ENCODE results near the gene QKI. TPM values are rescaled to one million over a fixed set of nuclear protein-coding genes. Genes with fewer than 3 reads are reported as not detected.

QKI gene
- polyA plus RNA-seq, 1 donor (not counting 4 experiments of a cell fraction or from before 2014, with no cell fraction given): 53.3 TPM

GRCh38 chr6:163423696-163424095 lies 9.2 kb downstream of the QKI start:
- no peaks in the 10 kb centered on the region for H3K27me3 ChIP-seq (ENCODE audit: control insufficient read depth, extremely low read depth, insufficient read depth, low read length)
- H3K4me2 ChIP-seq (ENCODE audit: control insufficient read depth, extremely low read depth, insufficient read depth, low read depth, low read length): no peak overlapping the region
- H3K4me3 ChIP-seq (ENCODE audit: control insufficient read depth in 2 of 3, extremely low read depth in 1 of 3, insufficient read depth in 2 of 3, low read depth in 1 of 3, low read length in 3 of 3): no peak overlapping the region
- peaks cover 6% of the 10 kb centered on the region for H4K20me1 ChIP-seq (ENCODE audit: control insufficient read depth, extremely low read depth, insufficient read depth, low read length)
- no peak overlapping the region for H2AFZ ChIP-seq (ENCODE audit: control insufficient read depth, low read length)
- H3K9me1 ChIP-seq (ENCODE audit: control insufficient read depth, extremely low read depth, insufficient read depth, low read length): no peaks in the 10 kb centered on the region
- H3K36me3 ChIP-seq (ENCODE audit: control insufficient read depth in 2 of 2, extremely low read depth in 1 of 2, insufficient read depth in 2 of 2, low read length in 2 of 2): no peaks in the 10 kb centered on the region
- H3K27ac ChIP-seq (ENCODE audit: control insufficient read depth, insufficient read depth, low read length): no peak overlapping the region
- H3K4me1 ChIP-seq (ENCODE audit: control insufficient read depth, extremely low read depth, insufficient read depth, low read length): peaks cover 22% of the 10 kb centered on the region
- DNase-seq (ENCODE audit: low read depth, low spot score): no peak
- dilution Hi-C loops (cut with MboI; ENCODE audit: extremely low pct_ligation_motif_present, low sequenced_read_pairs): no loop called here
- FAIRE-seq: no peak
- no peak overlapping the region for H3K9ac ChIP-seq (ENCODE audit: control insufficient read depth, extremely low read depth, insufficient read depth, low read length)
- H3K79me2 ChIP-seq (ENCODE audit: control insufficient read depth, insufficient read depth, low read length): peaks cover 100% of the 10 kb centered on the region
- TF ChIP-seq, protein P1, sequence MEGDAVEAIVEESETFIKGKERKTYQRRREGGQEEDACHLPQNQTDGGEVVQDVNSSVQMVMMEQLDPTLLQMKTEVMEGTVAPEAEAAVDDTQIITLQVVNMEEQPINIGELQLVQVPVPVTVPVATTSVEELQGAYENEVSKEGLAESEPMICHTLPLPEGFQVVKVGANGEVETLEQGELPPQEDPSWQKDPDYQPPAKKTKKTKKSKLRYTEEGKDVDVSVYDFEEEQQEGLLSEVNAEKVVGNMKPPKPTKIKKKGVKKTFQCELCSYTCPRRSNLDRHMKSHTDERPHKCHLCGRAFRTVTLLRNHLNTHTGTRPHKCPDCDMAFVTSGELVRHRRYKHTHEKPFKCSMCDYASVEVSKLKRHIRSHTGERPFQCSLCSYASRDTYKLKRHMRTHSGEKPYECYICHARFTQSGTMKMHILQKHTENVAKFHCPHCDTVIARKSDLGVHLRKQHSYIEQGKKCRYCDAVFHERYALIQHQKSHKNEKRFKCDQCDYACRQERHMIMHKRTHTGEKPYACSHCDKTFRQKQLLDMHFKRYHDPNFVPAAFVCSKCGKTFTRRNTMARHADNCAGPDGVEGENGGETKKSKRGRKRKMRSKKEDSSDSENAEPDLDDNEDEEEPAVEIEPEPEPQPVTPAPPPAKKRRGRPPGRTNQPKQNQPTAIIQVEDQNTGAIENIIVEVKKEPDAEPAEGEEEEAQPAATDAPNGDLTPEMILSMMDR (optimal IDR thresholded peaks at IDR 0.05 in 1 of 3, IDR thresholded peaks at IDR 0.05 in 1 of 3, conservative IDR thresholded peaks at IDR 0.05 in 1 of 3; ENCODE audit: extremely low read depth in 1 of 3, insufficient read depth in 2 of 3, low read length in 3 of 3): no peak
- TF ChIP-seq EZH2 (IDR thresholded peaks at IDR 0.05; ENCODE audit: low read length): no peak
- no peaks in the 10 kb centered on the region for H3K9me3 ChIP-seq (ENCODE audit: control insufficient read depth, low read depth, low read length)

DNA sequence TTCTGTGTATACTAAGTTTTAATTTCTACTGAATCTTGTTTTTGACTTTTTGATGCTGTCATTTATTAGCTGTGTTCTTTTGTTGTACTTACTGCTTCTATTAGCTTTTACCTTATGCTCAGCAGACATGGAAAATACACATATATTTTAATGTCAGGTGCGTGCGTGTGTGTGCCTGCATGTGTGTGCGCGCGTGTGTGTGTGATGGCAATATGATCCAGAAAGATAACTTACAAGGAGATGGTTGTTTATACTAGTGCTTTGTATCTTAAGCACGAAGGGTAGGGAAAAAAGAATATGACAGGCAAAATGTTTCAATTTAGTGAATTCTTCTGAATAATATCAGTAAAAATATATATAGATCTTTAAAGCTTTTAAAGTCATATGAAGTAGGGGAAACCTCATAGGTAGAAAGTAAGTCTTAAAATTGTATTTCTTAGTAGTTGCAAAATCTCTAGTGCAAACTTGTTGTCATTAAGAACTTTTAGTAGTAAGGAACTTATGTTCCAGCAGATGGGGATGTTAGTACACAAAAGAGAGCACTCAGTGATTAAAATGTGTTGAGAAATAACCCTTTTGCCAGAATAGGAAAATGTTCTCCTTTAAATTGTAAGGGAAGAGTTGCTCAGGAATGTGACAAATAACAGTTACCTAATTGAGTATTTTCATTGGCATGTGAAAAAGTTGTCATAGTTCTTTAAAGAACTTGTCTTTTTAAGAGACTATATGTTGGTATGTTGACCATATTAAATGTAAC lies 13.2 kb downstream of the QKI start:
- FAIRE-seq (peak; percentile 51), DNase-seq (ENCODE audit: low read depth, low spot score) (no peak)
- Histone ChIP-seq H3K4me1 (ENCODE audit: control insufficient read depth, extremely low read depth, insufficient read depth, low read length) (peaks cover 20% of the 10 kb centered on the region), H4K20me1 (ENCODE audit: control insufficient read depth, extremely low read depth, insufficient read depth, low read length) (peaks cover 14% of the 10 kb centered on the region), H3K36me3 (ENCODE audit: control insufficient read depth in 2 of 2, extremely low read depth in 1 of 2, insufficient read depth in 2 of 2, low read length in 2 of 2) (no peaks in the 10 kb centered on the region), H2AFZ (ENCODE audit: control insufficient read depth, low read length) (no peak overlapping the region), H3K9me1 (ENCODE audit: control insufficient read depth, extremely low read depth, insufficient read depth, low read length) (no peaks in the 10 kb centered on the region), H3K4me3 (ENCODE audit: control insufficient read depth in 2 of 3, extremely low read depth in 1 of 3, insufficient read depth in 2 of 3, low read depth in 1 of 3, low read length in 3 of 3) (no peak overlapping the region), H3K79me2 (ENCODE audit: control insufficient read depth, insufficient read depth, low read length) (peaks cover 100% of the 10 kb centered on the region), H3K27ac (ENCODE audit: control insufficient read depth, insufficient read depth, low read length) (no peak overlapping the region), H3K4me2 (ENCODE audit: control insufficient read depth, extremely low read depth, insufficient read depth, low read depth, low read length) (peak overlapping the region; percentile 11), H3K27me3 (ENCODE audit: control insufficient read depth, extremely low read depth, insufficient read depth, low read length) (no peaks in the 10 kb centered on the region), H3K9me3 (ENCODE audit: control insufficient read depth, low read depth, low read length) (no peaks in the 10 kb centered on the region), H3K9ac (ENCODE audit: control insufficient read depth, extremely low read depth, insufficient read depth, low read length) (no peak overlapping the region)
- no peak for TF ChIP-seq EZH2 (IDR thresholded peaks at IDR 0.05; ENCODE audit: low read length)
- TF ChIP-seq, protein P1 (optimal IDR thresholded peaks at IDR 0.05 in 1 of 3, IDR thresholded peaks at IDR 0.05 in 1 of 3, conservative IDR thresholded peaks at IDR 0.05 in 1 of 3; ENCODE audit: extremely low read depth in 1 of 3, insufficient read depth in 2 of 3, low read length in 3 of 3): no peak
- dilution Hi-C loops (cut with MboI; ENCODE audit: extremely low pct_ligation_motif_present, low sequenced_read_pairs): no loop called here

Data from keratinocyte (primary cell).